ENCODE results near the gene ZNF385B.

Gene ZNF385B

GRCh38 chr2:179437430-179437829 lies 424.0 kb downstream of the ZNF385B start:
- DNase-seq (ENCODE audit: low read depth): no peak
- no peak for TF ChIP-seq CTCF (conservative IDR thresholded peaks at IDR 0.05; ENCODE audit: low read depth, low read length)
- no peak overlapping the region for H3K4me3 ChIP-seq (ENCODE audit: low read depth, low read length)

- H3K4me3 ChIP-seq (ENCODE audit: low read depth, low read length): no peak overlapping the region
- DNase-seq (ENCODE audit: low read depth): no peak
- TF ChIP-seq CTCF (conservative IDR thresholded peaks at IDR 0.05; ENCODE audit: low read depth, low read length): no peak
Observed at GRCh38 chr2:179435566-179435965, 425.8 kb downstream of the ZNF385B start.

GRCh38 chr2:179435000-179435399 lies 426.4 kb downstream of the ZNF385B start:
- DNase-seq (ENCODE audit: low read depth): no peak
- TF ChIP-seq CTCF (conservative IDR thresholded peaks at IDR 0.05; ENCODE audit: low read depth, low read length): no peak
- no peak overlapping the region for H3K4me3 ChIP-seq (ENCODE audit: low read depth, low read length)

GRCh38 chr2:179434357-179434756 lies 427.1 kb downstream of the ZNF385B start:
- DNase-seq (ENCODE audit: low read depth): no peak
- no peak for TF ChIP-seq CTCF (conservative IDR thresholded peaks at IDR 0.05; ENCODE audit: low read depth, low read length)
- no peak overlapping the region for H3K4me3 ChIP-seq (ENCODE audit: low read depth, low read length)

- DNase-seq (ENCODE audit: low read depth): no peak
- TF ChIP-seq CTCF (conservative IDR thresholded peaks at IDR 0.05; ENCODE audit: low read depth, low read length): no peak
- H3K4me3 ChIP-seq (ENCODE audit: low read depth, low read length): no peak overlapping the region
Observed at GRCh38 chr2:179432751-179433150, 428.7 kb downstream of the ZNF385B start.

- TF ChIP-seq CTCF (conservative IDR thresholded peaks at IDR 0.05; ENCODE audit: low read depth, low read length): no peak
- no peak overlapping the region for H3K4me3 ChIP-seq (ENCODE audit: low read depth, low read length)
Observed at GRCh38 chr2:179429597-179429996, 431.8 kb downstream of the ZNF385B start.

GRCh38 chr2:179429060-179429471 lies 432.3 kb downstream of the ZNF385B start:
- no peak for DNase-seq (ENCODE audit: low read depth)
- no peak overlapping the region for H3K4me3 ChIP-seq (ENCODE audit: low read depth, low read length)

More at GRCh38 chr2:179429597-179429996, 431.8 kb downstream of the ZNF385B start:
- no peak for DNase-seq (ENCODE audit: low read depth)

More at GRCh38 chr2:179429060-179429471, 432.3 kb downstream of the ZNF385B start:
- no peak for TF ChIP-seq CTCF (conservative IDR thresholded peaks at IDR 0.05; ENCODE audit: low read depth, low read length)

Data from choroid plexus epithelial cell (primary cell).